IPS-11a (cell line): ENCODE data around the gene SPIN4.
"Not testable (repeated sequence)": the region's sequence is repeated elsewhere in the genome, so short reads cannot be mapped to it uniquely, and the experiment has no call there.

ENCODE experiments used
- H3K4me3 ChIP-seq: one replicate; pipeline ENCODE4 v1.5.1; 2013; ENCODE audit warnings: low read depth, low read length, control low read depth

Gene SPIN4

DNA sequence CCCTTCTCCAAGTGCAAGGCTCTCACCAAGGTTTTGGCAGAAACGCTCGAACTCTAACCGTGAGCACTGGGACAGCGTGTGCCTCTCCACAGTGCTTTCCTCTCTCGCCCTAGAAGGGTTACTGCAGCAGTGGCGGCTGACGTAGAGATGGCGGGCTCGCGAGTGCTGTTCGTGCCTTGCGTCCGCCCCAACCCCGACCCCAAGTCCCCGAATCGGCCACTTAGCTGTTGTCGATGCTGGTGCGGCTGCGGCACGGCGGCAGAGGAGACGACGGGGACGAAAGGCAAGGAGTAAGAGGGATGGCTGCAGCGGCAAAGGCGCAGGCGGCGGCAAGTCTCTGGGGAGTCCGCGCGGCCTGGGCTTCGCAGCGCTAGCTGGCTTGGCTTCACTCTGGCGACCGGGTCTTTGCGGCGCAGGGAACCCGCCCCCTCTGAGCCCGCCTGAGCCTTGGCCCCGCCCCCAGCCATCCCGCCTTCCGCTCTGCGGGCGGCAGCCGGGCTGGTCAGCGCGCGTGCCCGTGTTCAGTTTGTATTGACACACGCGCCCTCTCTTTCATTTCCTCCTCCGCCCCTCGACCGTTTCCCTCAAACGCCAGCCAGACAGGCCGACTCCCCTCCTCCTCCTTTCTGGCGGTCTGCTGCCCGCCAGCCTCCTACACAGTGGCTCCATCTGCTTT is at the start of gene SPIN4:
SPIN4 (minus strand) TSS at position 392 of the 676 bp plus-strand sequence. CDS start 513 bp downstream, outside the sequence.
- peak within 1 kb of the TSS; percentile 76 for H3K4me3 ChIP-seq

DNA sequence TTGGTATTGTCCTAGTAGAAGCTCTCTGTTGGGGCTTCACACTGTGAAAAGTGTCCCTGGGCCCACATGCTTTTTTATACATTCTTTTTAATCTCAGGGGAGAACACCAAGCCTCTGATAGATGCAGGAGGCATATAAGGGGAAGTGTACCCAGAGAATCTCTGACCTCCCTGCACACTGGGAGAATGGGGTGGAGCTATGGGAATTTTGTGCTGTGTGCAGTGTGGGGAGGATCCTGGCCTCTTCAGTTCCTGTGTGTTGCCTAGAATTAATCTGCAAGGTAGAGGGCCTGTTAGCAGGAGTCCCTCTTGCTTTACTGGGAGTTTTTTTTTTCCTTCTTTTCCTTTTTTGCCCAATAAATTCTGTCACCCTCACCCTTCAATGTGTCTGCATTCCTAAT is 49.2 kb upstream of the SPIN4 start:
- no peak overlapping the region for H3K4me3 ChIP-seq

DNA sequence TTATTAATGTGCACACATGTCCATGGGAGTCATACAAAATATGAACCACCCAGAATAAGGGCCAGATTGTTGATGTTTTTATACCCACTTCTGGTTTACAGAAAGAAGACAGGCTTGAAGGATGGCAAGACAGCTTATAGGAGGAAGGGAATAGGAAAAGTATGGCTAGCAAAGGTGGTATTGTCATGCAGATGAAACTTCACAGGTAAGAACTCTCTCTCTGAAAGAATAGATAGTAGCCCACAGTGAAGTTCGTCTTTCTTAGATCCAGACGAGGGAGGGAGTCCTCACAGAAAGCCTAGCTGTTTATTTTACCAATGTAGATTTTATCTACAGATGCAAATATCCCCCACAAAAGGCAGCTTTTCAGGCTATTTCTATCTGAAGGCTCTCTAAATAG is 43.7 kb upstream of the SPIN4 start:
- no peak overlapping the region for H3K4me3 ChIP-seq

DNA sequence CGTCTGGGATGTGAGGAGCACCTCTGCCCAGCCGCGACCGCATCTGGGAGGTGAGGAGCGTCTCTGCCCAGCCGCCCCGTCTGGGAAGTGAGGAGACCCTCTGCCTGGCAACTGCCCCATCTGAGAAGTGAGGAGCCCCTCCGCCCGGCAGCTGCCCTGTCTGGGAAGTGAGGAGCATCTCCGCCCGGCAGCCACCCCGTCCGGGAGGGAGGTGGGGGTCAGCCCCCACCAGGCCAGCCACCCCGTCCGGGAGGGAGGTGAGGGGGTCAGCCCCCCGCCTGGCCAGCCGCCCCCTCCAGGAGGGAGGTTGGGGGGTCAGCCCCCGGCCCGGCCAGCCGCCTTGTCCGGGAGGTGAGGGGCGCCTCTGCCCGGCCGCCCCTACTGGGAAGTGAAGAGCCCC is 42.0 kb upstream of the SPIN4 start:
- not testable (repeated sequence) for H3K4me3 ChIP-seq

DNA sequence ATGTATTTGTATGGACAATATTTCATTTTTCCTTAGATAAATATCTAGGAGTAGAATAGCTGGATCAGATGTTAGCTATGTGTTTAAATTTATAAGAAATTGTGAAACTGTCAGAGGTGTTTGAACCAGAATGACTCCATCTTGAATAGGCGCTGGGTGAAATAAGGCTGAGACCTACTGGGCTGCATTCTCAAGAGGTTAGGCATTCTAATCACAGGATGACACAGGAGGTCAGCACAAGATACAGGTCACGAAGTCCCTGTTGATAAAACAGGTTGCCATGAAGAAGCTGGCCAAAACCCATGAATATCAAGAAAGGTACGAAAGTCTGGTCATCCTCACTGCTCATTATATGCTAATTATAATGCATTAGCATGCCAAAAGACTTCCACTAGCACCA is 36.3 kb upstream of the SPIN4 start:
- no peak overlapping the region for H3K4me3 ChIP-seq

DNA sequence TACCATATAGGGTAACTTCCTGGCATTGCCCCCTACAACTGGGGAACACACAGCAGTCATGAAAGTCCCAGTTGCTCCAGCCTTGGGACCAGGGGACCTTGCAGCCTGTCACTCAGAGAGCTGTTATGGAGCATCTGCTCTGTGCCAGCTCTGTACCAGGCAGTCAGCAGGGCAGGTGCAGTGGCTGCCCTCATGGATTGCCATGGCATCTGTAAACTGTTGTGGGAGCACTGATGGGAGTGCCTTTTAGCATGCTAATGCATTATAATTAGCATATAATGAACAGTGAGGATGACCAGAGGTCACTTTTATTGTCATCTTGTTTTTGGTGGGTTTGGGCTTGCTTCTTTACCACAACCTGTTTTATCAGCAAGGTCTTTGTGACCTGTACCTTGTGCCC is 33.1 kb upstream of the SPIN4 start:
- H3K4me3 ChIP-seq = not testable (repeated sequence)

DNA sequence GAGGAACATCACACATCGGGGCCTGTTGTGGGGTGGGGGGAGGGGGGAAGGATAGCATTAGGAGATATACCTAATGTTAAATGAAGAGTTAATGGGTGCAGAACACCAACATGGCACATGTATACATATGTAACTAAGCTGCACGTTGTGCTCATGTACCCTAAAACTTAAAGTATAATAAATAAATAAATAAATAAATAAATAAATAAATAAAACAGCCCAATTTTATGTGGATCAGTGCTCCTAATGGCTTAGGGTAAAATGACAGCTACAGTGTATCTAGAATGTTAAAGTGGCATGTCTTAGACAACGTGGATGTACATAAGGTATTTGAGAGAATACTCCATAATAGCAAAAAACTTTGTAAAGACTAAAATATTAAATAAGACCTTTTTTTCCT is 21.9 kb upstream of the SPIN4 start:
- not testable (repeated sequence) for H3K4me3 ChIP-seq

DNA sequence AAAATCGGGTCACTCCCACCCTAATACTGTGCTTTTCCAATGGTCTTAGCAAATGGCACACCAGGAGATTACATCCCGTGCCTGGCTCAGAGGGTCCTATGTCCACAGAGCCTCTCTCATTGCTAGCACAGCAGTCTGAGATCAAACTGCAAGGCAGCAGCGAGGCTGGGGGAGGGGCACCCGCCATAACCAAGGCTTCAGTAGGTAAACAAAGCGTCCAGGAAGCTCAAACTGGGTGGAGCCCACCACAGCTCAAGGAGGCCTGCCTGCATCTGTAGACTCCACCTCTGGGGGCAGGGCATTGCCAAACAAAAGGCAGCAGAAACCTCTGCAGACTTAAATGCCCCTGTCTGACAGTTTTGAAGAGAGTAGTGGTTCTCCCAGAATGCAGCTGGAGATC is 16.6 kb upstream of the SPIN4 start:
- H3K4me3 ChIP-seq = not testable (repeated sequence)

DNA sequence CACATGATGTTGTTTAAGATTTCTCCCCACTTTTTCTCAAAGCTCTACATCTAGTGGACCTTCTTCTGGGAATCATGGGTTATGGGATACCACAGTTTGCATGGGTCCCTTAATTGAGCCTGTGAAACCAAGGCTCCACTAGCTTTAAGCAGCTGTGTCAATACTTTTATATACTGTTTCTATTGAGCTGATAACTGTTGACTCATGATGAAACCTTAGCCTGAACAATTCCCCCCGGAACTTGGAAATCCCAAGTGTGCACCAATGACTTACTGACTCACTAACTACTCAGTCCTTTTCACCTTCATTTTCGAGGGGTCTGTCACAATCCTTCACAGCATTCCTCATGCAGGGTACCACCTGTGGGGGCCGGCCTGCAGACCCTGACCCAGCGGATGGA is 12.7 kb upstream of the SPIN4 start:
- no peak overlapping the region for H3K4me3 ChIP-seq

DNA sequence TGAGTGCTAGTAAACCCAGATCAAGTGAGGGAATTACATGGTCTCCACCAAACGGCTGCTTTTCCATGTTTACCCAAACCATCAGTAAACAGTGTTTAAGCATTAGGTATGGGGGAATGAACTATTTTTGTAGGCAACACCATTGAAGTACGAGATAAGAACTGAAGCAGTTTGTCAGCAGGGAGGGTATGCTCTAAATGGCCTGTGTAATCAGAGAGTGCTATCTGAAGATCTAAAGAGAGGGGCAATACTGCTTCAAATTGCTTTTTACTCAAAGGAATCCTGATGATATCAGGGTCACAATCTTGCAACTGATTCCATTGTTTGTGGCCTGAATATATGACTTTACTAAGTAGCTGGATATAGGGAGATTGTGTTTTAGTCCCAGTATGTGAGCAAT is 10.4 kb upstream of the SPIN4 start:
- no peak overlapping the region for H3K4me3 ChIP-seq

DNA sequence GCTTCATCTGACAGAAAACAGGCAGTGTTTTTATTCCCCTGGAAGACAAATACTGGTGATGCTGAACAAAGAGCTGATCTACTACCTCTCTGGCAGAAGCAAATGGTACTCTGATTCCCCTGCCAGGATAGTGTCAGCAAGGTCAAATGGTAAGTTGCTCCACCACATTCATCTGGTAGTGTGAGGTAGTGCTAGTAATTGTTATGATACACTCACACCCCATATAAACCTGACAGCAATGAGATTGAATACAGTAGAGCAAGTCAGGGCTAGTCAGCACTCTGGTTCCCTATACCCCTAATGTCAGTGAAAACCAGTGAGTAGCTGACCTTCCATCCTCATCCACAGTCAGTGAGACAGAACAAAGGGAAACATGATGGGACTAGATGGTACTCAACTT is 3.4 kb upstream of the SPIN4 start:
- no peak overlapping the region for H3K4me3 ChIP-seq

DNA sequence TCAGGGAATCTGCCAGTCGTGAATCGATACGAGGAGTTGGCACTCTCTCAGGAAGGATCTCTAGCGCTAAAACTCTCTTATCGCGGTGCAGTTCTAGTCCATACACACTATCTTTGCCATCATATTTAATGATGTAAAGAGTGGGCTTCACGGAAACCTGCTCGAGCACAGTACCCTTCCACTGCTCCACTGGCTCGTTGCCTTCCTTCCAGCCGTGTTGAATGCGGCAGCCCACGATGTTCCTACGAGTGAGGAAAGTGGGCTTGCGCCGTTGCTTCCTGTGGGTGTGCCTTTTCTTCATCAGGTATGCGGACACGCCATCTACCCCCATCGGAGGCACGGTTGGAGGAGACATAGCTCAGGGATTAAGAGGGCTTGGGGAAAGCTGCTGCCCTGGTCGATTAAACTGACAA is 661 bp downstream of the SPIN4 start:
- H3K4me3 ChIP-seq = peak overlapping the region; percentile 76

DNA sequence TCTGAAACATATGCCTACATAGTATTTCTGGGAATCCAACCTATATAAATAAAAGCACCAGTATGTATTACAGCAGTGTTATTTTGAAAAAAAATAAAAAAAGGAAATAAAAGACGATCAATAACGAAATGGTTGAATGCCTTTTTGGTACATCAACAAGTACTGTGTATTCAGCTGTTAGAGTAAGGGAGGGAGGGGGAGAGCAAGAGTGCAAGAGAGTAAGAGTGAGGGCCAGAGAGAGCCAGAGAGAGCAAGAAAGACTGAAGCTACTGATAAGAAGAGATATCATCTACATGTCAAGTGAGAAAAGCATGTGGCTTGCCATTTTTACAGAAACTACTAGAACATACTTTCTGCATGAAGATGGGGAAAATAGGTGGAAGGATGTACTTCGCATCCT is 1.8 kb downstream of the SPIN4 start:
- no peak overlapping the region for H3K4me3 ChIP-seq

DNA sequence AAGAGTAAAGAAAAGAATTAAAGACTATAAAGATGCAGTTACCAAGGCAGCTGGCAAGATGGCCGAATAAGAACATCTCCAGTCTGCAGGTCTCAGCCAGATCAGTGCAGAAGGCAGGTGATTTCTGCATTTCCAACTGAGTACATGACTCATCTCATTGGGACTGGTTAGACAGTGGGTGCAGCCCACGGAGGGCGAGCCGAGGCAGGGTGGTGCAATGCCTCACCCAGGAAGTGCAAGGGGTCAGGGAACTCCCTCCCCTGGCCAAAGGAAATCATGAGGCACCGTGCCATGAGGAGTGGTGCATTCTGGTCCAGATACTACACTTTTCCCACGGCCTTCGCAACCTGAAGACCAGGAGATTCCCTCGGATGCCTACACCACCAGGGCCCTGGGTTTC is 20.5 kb downstream of the SPIN4 start:
- no peak overlapping the region for H3K4me3 ChIP-seq

DNA sequence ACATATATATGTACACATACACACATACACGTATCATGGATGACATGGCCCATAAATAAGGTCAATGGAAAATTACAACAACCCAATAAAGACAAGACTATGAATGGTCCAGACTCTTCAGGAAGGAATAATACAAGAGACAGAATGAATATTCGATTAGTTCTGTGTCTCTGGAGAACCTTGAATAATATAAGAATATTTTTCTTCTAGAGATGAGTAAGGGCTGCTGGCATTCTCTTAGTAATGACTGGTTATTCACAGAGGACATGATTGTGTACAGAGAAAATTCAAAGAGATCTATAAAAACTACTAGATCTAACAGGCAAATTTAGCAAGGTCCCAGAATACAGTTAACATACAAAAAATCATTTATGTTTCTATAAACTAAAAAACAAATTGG is 23.3 kb downstream of the SPIN4 start:
- H3K4me3 ChIP-seq = no peak overlapping the region

DNA sequence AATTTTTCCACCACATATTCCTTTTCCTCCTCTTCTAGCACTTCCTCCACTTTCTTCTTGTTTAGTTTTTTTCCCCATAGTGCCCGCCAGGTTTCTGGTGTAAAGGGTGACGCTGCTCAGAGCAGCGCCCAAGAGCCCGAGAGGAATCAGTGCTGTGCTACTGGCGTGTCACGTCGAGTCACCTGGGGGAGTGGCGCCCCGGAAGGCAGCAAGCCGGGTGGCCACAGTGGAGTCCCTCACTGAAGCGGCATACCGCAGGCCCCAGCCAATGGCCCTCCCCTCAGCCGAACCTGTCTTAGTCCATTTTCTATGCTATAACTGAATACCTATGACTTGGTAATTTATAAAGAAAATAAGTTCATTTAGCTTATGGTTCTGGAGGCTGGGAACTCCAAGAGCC is 51.5 kb downstream of the SPIN4 start:
- no peak overlapping the region for H3K4me3 ChIP-seq
